C4-2B (cell line): ENCODE measurements around the gene RFTN2.
A peak's percentile ranks its signal among the peaks of the same experiment; 100 is the strongest.
"Not testable (repeated sequence)": the region's sequence is repeated elsewhere in the genome, so short reads cannot be mapped to it uniquely, and the experiment has no call there.

Experiments
- H3K27ac ChIP-seq: fragments of 450-650 bp; 2 replicates; pipeline ENCODE4 v1.5.1; 2017
- CTCF ChIP-seq: fragments of 450-650 bp; conservative IDR thresholded peaks from 2 replicates; pipeline ENCODE4 v1.5.1; 2017; ENCODE audit warnings: mild to moderate bottlenecking
- ZFX ChIP-seq: fragments of 450-650 bp; IDR thresholded peaks from 2 replicates; pipeline ENCODE4 v1.6.1; 2017

Gene RFTN2

GRCh38 chr2:197707316-197708213 lies 32.2 kb upstream of the RFTN2 start:
- TF ChIP-seq ZFX (no peak), CTCF (peak; percentile 83)
- H3K27ac ChIP-seq, result peak overlapping the region; percentile 92; the same call in 1 of the 2 replicates

- peak overlapping the region; percentile 92 for H3K27ac ChIP-seq
- no peak for TF ChIP-seq CTCF
- TF ChIP-seq ZFX, result no peak
These were observed 31.4 kb upstream of the RFTN2 start for GRCh38 chr2:197706839-197707207.

DNA sequence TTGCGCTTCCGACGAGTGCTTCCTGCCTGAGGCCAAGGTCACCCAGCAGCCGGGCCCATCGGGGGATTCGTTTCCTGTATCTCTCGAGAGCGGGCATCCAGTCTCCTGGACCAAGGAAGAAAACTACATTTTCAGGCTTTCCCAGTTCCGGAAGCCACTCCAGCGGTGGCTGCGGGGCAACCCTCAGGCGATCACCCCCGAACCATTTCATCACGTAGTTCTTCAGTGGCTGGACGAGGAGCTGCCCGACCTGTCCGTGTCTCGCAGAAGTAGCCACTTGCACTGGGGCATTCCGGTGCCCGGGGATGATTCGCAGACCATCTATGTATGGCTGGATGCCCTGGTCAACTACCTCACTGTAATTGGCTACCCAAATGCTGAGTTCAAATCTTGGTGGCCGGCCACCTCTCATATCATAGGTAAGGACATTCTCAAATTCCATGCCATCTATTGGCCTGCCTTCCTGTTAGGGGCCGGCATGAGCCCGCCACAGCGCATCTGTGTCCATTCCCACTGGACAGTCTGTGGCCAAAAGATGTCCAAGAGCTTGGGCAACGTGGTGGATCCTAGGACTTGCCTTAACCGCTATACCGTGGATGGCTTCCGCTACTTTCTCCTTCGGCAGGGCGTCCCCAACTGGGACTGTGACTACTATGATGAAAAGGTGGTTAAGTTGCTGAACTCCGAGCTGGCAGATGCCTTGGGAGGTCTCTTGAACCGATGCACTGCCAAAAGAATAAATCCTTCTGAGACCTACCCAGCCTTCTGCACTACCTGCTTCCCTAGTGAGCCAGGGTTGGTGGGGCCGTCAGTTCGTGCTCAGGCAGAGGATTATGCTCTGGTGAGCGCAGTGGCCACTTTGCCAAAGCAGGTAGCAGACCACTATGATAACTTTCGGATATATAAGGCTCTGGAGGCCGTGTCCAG lies 30.8 kb upstream of the RFTN2 start:
- no peak for TF ChIP-seq CTCF
- no peak for TF ChIP-seq ZFX
- H3K27ac ChIP-seq, result peak overlapping the region; percentile 92

DNA sequence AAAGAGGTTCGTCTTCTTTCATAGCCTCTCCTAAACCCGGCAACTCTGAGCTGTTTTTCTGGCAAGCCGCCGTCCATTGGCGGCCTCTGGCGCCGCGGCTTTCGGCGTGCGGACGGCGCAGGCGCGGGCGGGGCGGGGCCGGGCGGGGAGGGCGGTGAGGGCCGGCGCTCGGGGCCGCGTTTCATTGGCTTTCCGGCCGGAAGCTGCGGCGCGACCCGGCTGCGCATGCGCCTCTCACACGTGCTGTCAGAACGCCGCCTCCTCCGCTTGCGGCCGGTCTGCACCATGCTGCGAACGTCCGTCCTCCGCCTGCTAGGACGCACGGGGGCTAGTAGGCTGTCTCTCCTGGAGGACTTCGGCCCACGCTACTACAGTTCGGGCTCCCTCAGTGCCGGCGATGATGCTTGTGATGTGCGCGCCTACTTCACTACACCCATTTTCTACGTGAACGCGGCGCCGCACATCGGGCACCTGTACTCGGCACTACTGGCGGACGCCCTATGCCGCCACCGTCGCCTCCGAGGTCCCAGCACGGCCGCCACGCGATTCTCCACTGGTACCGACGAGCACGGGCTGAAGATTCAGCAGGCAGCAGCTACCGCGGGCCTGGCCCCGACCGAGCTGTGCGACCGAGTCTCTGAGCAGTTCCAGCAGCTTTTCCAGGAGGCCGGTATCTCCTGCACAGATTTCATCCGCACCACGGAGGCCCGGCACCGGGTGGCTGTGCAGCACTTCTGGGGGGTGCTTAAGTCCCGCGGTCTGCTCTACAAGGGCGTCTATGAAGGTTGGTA lies 29.9 kb upstream of the RFTN2 start, which contains the start of gene MARS2:
TSS of gene MARS2 (plus strand) at position 249 of the 791 bp plus-strand sequence. CDS start at position 286, 37 bp downstream.
- TF ChIP-seq CTCF (no peak), ZFX (0 out of 2 replicates have a peak, but pooled peaks have one; percentile 30)

DNA sequence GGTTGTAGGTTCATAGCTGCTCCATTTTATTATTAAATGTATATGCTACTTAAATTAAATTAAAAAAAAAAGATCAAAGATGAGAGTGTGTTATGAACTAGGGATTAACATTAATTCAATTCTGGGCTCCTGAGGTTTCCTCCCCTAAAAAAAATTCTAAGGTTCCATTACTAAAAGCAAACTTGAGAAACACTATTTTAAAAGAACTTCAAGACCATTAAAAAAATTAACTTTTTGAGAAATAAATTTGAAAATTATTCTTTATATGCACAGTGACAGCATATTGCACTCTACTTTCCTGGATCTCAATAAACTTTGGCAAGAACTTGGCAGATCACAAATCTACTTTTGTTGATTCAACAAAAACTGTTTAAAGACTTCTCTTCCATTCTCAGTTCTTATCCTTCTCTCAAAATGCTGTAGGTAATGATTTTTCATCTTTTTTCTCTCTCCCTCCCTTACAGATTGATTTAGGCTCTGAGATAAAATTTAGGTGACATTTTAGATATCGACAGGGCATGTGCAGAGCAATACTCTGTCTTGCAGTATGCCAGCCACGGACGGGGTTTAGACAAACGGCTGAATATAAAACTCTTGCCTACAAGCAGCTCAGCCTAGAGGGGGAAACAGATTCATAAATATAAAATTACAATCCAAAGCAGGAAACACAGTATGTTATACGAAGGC lies 29.2 kb upstream of the RFTN2 start:
- TF ChIP-seq CTCF (no peak), ZFX (no peak)
- H3K27ac ChIP-seq, result peak overlapping the region; percentile 92

More for the DNA sequence above, 29.9 kb upstream of the RFTN2 start, which contains the start of gene MARS2:
- peak within 1 kb of the TSS; percentile 92 for H3K27ac ChIP-seq

- TF ChIP-seq CTCF (no peak), ZFX (no peak)
- H3K27ac ChIP-seq, result no peak overlapping the region
These were observed 25.6 kb upstream of the RFTN2 start for GRCh38 chr2:197700960-197701359.

- not testable (repeated sequence) for H3K27ac ChIP-seq
These were observed 24.3 kb upstream of the RFTN2 start for GRCh38 chr2:197699724-197700123.

- not testable (repeated sequence) for H3K27ac ChIP-seq
These were observed 21.2 kb upstream of the RFTN2 start for GRCh38 chr2:197696571-197696970.

DNA sequence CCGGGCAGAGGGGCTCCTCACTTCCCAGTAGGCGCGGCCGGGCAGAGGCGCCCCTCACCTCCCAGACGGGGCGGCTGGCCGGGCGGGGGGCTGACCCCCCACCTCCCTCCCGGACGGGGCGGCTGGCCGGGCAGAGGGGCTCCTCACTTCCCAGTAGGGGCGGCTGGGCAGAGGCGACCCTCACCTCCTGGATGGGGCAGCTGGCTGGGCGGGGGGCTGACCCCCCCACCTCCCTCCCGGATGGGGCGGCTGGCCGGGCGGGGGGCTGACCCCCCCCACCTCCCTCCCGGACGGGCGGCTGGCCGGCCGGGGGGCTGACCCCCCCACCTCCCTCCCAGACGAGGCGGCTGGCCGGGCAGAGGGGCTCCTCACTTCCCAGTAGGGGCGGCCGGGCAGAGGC lies 20.6 kb upstream of the RFTN2 start:
- H3K27ac ChIP-seq, result not testable (repeated sequence)

DNA sequence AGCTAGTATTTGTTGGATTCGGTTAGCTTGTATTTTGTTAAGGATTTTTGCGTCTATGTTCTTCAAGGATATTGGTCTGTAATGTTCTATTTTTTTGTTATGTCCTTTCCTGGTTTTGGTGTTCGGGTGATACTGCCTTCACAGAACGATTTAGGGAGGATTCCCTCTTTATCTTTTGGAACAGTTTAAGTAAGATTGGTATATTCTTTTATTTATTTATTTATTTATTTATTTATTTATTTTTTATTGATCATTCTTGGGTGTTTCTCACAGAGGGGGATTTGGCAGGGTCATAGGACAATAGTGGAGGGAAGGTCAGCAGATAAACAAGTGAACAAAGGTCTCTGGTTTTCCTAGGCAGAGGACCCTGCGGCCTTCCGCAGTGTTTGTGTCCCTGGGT lies 19.8 kb upstream of the RFTN2 start:
- not testable (repeated sequence) for H3K27ac ChIP-seq
